ENCODE measurements around the gene DAAM2. TPM values are rescaled to one million over a fixed set of nuclear protein-coding genes. Genes with fewer than 3 reads are reported as not detected.

The DAAM2 gene
- polyA plus RNA-seq, 3 donors, result not detected

- Mint-ChIP-seq H3K4me1 (peaks cover 3% of the 10 kb centered on the region), H3K36me3 (no peaks in the 10 kb centered on the region), H3K9me3 (no peaks in the 10 kb centered on the region), H3K27ac (no peak overlapping the region), H3K4me3 (no peak overlapping the region), H3K27me3 (ENCODE audit: low read depth in 3 of 3) (peaks cover 3 to 7% (median 6%) of the 10 kb centered on the region in 3 donors)
- intact Hi-C loops (cut with micrococcal nuclease), result no loop called here
- Histone ChIP-seq H3K4me1 (ENCODE audit: control insufficient read depth in 1 of 2, insufficient read depth in 2 of 2, low read length in 2 of 2) (no peaks in the 10 kb centered on the region), H3K27ac (ENCODE audit: low read depth in 1 of 2, low read length in 2 of 2) (no peak overlapping the region), H3K9ac (ENCODE audit: insufficient read depth, low read length, poor library complexity, severe bottlenecking) (no peak overlapping the region), H3K79me2 (ENCODE audit: insufficient read depth, low read length) (no peaks in the 10 kb centered on the region), H3K4me3 (replicated peaks in 1 of 3; ENCODE audit: low read depth in 2 of 3, low read length in 3 of 3) (no peak overlapping the region), H3K36me3 (replicated peaks in 1 of 2; ENCODE audit: control insufficient read depth in 1 of 2, insufficient read depth in 2 of 2, low read length in 2 of 2) (no peaks in the 10 kb centered on the region), H3K9me3 (replicated peaks in 1 of 2; ENCODE audit: control insufficient read depth in 1 of 2, insufficient read depth in 1 of 2, low read length in 2 of 2) (no peaks in the 10 kb centered on the region), H3K4me2 (replicated peaks; ENCODE audit: extremely low read depth, low read length, poor library complexity, severe bottlenecking) (no peak overlapping the region), H2AFZ (ENCODE audit: insufficient read depth, low read depth, low read length, poor library complexity, severe bottlenecking) (no peak overlapping the region), H4K20me1 (ENCODE audit: insufficient read depth, low read length) (no peaks in the 10 kb centered on the region), H3K27me3 (ENCODE audit: control insufficient read depth in 2 of 2, insufficient read depth in 2 of 2, low read length in 2 of 2) (no peaks in the 10 kb centered on the region)
- TF ChIP-seq CTCF (IDR thresholded peaks at IDR 0.05), result no peak
- DNase-seq, result no peak
- WGBS (ENCODE audit: insufficient coverage), result 76% methylated on average over 3 of the region's 3 CpGs
Measured at GRCh38 chr6:39808346-39808745, 16.2 kb downstream of the DAAM2 start.

- Mint-ChIP-seq H3K27ac (no peak overlapping the region), H3K27me3 (ENCODE audit: low read depth in 3 of 3) (peaks cover 3 to 9% (median 5%) of the 10 kb centered on the region in 3 donors), H3K9me3 (no peaks in the 10 kb centered on the region), H3K4me1 (peaks cover 3% of the 10 kb centered on the region), H3K36me3 (no peaks in the 10 kb centered on the region), H3K4me3 (no peak overlapping the region)
- Histone ChIP-seq H3K9ac (ENCODE audit: insufficient read depth, low read length, poor library complexity, severe bottlenecking) (no peak overlapping the region), H3K9me3 (replicated peaks in 1 of 2; ENCODE audit: control insufficient read depth in 1 of 2, insufficient read depth in 1 of 2, low read length in 2 of 2) (no peaks in the 10 kb centered on the region), H3K27me3 (ENCODE audit: control insufficient read depth in 2 of 2, insufficient read depth in 2 of 2, low read length in 2 of 2) (no peaks in the 10 kb centered on the region), H3K4me3 (replicated peaks in 1 of 3; ENCODE audit: low read depth in 2 of 3, low read length in 3 of 3) (no peak overlapping the region), H3K27ac (ENCODE audit: low read depth in 1 of 2, low read length in 2 of 2) (no peak overlapping the region), H2AFZ (ENCODE audit: insufficient read depth, low read depth, low read length, poor library complexity, severe bottlenecking) (no peak overlapping the region), H3K4me1 (ENCODE audit: control insufficient read depth in 1 of 2, insufficient read depth in 2 of 2, low read length in 2 of 2) (no peaks in the 10 kb centered on the region), H3K4me2 (replicated peaks; ENCODE audit: extremely low read depth, low read length, poor library complexity, severe bottlenecking) (no peak overlapping the region), H4K20me1 (ENCODE audit: insufficient read depth, low read length) (no peaks in the 10 kb centered on the region), H3K79me2 (ENCODE audit: insufficient read depth, low read length) (no peaks in the 10 kb centered on the region), H3K36me3 (replicated peaks in 1 of 2; ENCODE audit: control insufficient read depth in 1 of 2, insufficient read depth in 2 of 2, low read length in 2 of 2) (no peaks in the 10 kb centered on the region)
- WGBS (ENCODE audit: insufficient coverage), result 68% methylated on average over 4 of the region's 5 CpGs
- no peak for TF ChIP-seq CTCF (IDR thresholded peaks at IDR 0.05)
- intact Hi-C loops (cut with micrococcal nuclease), result no loop called here
- no peak for DNase-seq
Measured at GRCh38 chr6:39808964-39809363, 16.8 kb downstream of the DAAM2 start.

Measured in CD14-positive monocyte (primary cell).